OCI-LY1 (cell line): ENCODE data around the gene CTNNA2.
"Not testable (repeated sequence)": the region's sequence is repeated elsewhere in the genome, so short reads cannot be mapped to it uniquely, and the experiment has no call there.

Experiments used
- H2AFZ ChIP-seq: fragments of 200-600 bp; sonication (generic), shearing (Covaris generic); 2 replicates; pipeline ENCODE4 v1.6.0; 2014; ENCODE audit warnings: antibody characterized with exemption, mild to moderate bottlenecking, low read length
- H3F3A ChIP-seq: fragments of 200-600 bp; sonication (generic), shearing (Covaris generic); 2 replicates; pipeline ENCODE4 v1.6.0; 2014; ENCODE audit warnings: mild to moderate bottlenecking, antibody characterized with exemption, low read length, moderate library complexity; ENCODE audit not compliant: insufficient read depth
- H3K27ac ChIP-seq: fragments of 200-600 bp; sonication (generic); 2 replicates; pipeline ENCODE4 v1.5.1; 2014; ENCODE audit warnings: low read length, mixed run types, mild to moderate bottlenecking, low read depth; ENCODE audit not compliant: poor library complexity, severe bottlenecking
- H3K27me3 ChIP-seq: fragments of 200-600 bp; sonication (generic); 2 replicates; pipeline ENCODE4 v1.6.0; 2014; ENCODE audit warnings: antibody characterized with exemption, mild to moderate bottlenecking, low read length, moderate library complexity; ENCODE audit not compliant: insufficient read depth
- H3K36me3 ChIP-seq: fragments of 200-600 bp; sonication (generic); 2 replicates; pipeline ENCODE4 v1.6.1; 2014; ENCODE audit warnings: mild to moderate bottlenecking, antibody characterized with exemption, low read length, moderate library complexity, mixed read lengths; ENCODE audit not compliant: insufficient read depth
- H3K4me1 ChIP-seq: fragments of 200-600 bp; sonication (generic); 2 replicates; pipeline ENCODE4 v1.5.1; 2014; ENCODE audit warnings: mild to moderate bottlenecking, low read length, moderate library complexity; ENCODE audit not compliant: insufficient read depth, severe bottlenecking
- H3K4me2 ChIP-seq: fragments of 200-600 bp; sonication (generic), shearing (Covaris generic); 2 replicates; pipeline ENCODE4 v1.6.1; 2014; ENCODE audit warnings: low read length
- H3K4me3 ChIP-seq: fragments of 200-600 bp; sonication (generic); 2 replicates; pipeline ENCODE4 v1.5.1; 2014; ENCODE audit warnings: low read length, low read depth, mild to moderate bottlenecking, mixed read lengths; ENCODE audit not compliant: poor library complexity, severe bottlenecking
- H3K79me2 ChIP-seq: fragments of 200-600 bp; shearing (Covaris generic); 2 replicates; pipeline ENCODE4 v1.6.1; 2016; ENCODE audit warnings: mixed run types, low read length, mixed read lengths; ENCODE audit not compliant: insufficient read depth
- H3K9ac ChIP-seq: fragments of 200-600 bp; sonication (generic), shearing (Covaris generic); 2 replicates; pipeline ENCODE4 v1.6.1; 2014; ENCODE audit warnings: mild to moderate bottlenecking, low read length, mixed read lengths
- H3K9me2 ChIP-seq: fragments of 200-600 bp; sonication (generic), shearing (Covaris generic); 2 replicates; pipeline ENCODE4 v1.6.1; 2014; ENCODE audit warnings: low read depth, mild to moderate bottlenecking, low read length, mixed read lengths
- H3K9me3 ChIP-seq: fragments of 200-600 bp; shearing (Covaris generic); 2 replicates; pipeline ENCODE4 v1.6.1; 2014; ENCODE audit warnings: low read length, mixed read lengths
- H4K20me1 ChIP-seq: fragments of 200-600 bp; sonication (generic), shearing (Covaris generic); 2 replicates; pipeline ENCODE4 v1.6.0; 2016; ENCODE audit warnings: mild to moderate bottlenecking, low read length; ENCODE audit not compliant: insufficient read depth
- EZH2 ChIP-seq: fragments of 200-600 bp; sonication (generic), shearing (Covaris generic); IDR thresholded peaks from 2 replicates; pipeline ENCODE4 v1.8.0; 2017; ENCODE audit warnings: borderline replicate concordance, mixed run types, mild to moderate bottlenecking, antibody characterized with exemption, low read length, moderate library complexity, mixed read lengths
- TF ChIP-seq, protein P1 (sequence below): fragments of 200-600 bp; sonication (generic), shearing (Covaris generic); IDR thresholded peaks from 2 replicates; pipeline ENCODE4 v1.5.1; 2017; ENCODE audit warnings: mild to moderate bottlenecking, antibody characterized with exemption, low read length, moderate library complexity, mixed read lengths

Gene CTNNA2

DNA sequence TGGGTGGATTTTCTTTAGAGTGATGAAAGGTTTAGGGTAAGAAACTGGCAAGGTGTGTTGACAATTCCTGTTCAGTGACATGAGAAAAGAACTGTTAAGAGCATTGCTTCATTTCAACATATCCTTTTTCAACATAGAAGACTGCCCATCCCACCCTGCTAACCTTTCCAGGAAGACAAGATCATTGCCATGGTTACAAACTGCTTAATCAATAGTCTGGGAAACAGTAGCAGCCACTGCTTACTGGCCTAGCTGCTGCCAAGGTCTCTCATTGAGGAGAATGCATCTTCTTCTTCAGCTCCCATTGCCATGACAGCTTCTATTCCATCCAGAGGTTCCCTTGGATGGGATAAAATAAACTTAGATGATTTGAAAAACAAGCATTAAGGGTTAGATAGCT is 579.6 kb downstream of the CTNNA2 start:
- Histone ChIP-seq H3K27ac (no peak overlapping the region), H3K4me3 (no peak overlapping the region), H3K27me3 (no peaks in the 10 kb centered on the region), H3F3A (no peaks in the 10 kb centered on the region), H2AFZ (no peak overlapping the region), H3K9me3 (no peaks in the 10 kb centered on the region), H3K4me2 (no peak overlapping the region), H3K9ac (no peak overlapping the region), H3K9me2 (no peaks in the 10 kb centered on the region), H4K20me1 (no peaks in the 10 kb centered on the region), H3K36me3 (no peaks in the 10 kb centered on the region), H3K79me2 (no peaks in the 10 kb centered on the region), H3K4me1 (no peaks in the 10 kb centered on the region)
- no peak for TF ChIP-seq EZH2
- TF ChIP-seq, protein P1, sequence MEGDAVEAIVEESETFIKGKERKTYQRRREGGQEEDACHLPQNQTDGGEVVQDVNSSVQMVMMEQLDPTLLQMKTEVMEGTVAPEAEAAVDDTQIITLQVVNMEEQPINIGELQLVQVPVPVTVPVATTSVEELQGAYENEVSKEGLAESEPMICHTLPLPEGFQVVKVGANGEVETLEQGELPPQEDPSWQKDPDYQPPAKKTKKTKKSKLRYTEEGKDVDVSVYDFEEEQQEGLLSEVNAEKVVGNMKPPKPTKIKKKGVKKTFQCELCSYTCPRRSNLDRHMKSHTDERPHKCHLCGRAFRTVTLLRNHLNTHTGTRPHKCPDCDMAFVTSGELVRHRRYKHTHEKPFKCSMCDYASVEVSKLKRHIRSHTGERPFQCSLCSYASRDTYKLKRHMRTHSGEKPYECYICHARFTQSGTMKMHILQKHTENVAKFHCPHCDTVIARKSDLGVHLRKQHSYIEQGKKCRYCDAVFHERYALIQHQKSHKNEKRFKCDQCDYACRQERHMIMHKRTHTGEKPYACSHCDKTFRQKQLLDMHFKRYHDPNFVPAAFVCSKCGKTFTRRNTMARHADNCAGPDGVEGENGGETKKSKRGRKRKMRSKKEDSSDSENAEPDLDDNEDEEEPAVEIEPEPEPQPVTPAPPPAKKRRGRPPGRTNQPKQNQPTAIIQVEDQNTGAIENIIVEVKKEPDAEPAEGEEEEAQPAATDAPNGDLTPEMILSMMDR: no peak

- H3F3A ChIP-seq, H3K4me1 ChIP-seq, H3K9ac ChIP-seq, H3K27me3 ChIP-seq, H3K79me2 ChIP-seq, H3K4me3 ChIP-seq, H3K36me3 ChIP-seq, H3K9me2 ChIP-seq, H2AFZ ChIP-seq, H3K27ac ChIP-seq, H4K20me1 ChIP-seq, H3K4me2 ChIP-seq, H3K9me3 ChIP-seq: not testable (repeated sequence)
Observed at GRCh38 chr2:80098503-80098902, 585.7 kb downstream of the CTNNA2 start.

GRCh38 chr2:80102026-80102425 is 589.2 kb downstream of the CTNNA2 start:
- H3F3A ChIP-seq: no peaks in the 10 kb centered on the region
- no peaks in the 10 kb centered on the region for H3K9me3 ChIP-seq
- no peaks in the 10 kb centered on the region for H3K79me2 ChIP-seq
- H3K4me2 ChIP-seq: no peak overlapping the region
- H2AFZ ChIP-seq: no peak overlapping the region
- no peaks in the 10 kb centered on the region for H3K4me1 ChIP-seq
- H3K4me3 ChIP-seq: no peak overlapping the region
- no peak overlapping the region for H3K27ac ChIP-seq
- H3K9me2 ChIP-seq: no peaks in the 10 kb centered on the region
- no peaks in the 10 kb centered on the region for H3K36me3 ChIP-seq
- no peaks in the 10 kb centered on the region for H4K20me1 ChIP-seq
- no peaks in the 10 kb centered on the region for H3K27me3 ChIP-seq
- no peak for TF ChIP-seq EZH2
- TF ChIP-seq, protein P1: no peak
- no peak overlapping the region for H3K9ac ChIP-seq

GRCh38 chr2:80105015-80105640 is 592.3 kb downstream of the CTNNA2 start:
- Histone ChIP-seq H3K9me3 (no peaks in the 10 kb centered on the region), H3K4me2 (no peak overlapping the region), H3K4me1 (no peaks in the 10 kb centered on the region), H2AFZ (no peak overlapping the region), H3K27ac (no peak overlapping the region), H3F3A (no peaks in the 10 kb centered on the region), H4K20me1 (no peaks in the 10 kb centered on the region), H3K9ac (no peak overlapping the region), H3K36me3 (no peaks in the 10 kb centered on the region), H3K27me3 (no peaks in the 10 kb centered on the region), H3K4me3 (no peak overlapping the region), H3K79me2 (no peaks in the 10 kb centered on the region), H3K9me2 (no peaks in the 10 kb centered on the region)
- TF ChIP-seq, protein P1: no peak
- TF ChIP-seq EZH2: no peak
